GM18499 (cell line): ENCODE data around the gene RLN2.
A peak's percentile ranks its signal among the peaks of the same experiment; 100 is the strongest.
"Not testable (repeated sequence)": the region's sequence is repeated elsewhere in the genome, so short reads cannot be mapped to it uniquely, and the experiment has no call there.

Experiments used
- ATAC-seq: cut with Tn5 transposase; IDR thresholded peaks from one replicate; pipeline ENCODE4 v1.9.1; 2021; ENCODE audit warnings: moderate number of reproducible peaks; ENCODE audit not compliant: insufficient read depth, unreplicated experiment

The RLN2 gene

GRCh38 chr9:5303840-5304795 lies at the start of gene RLN2:
TSS of gene RLN2 (minus strand) at chr9:5304716. CDS start at chr9:5304580, 136 bp downstream.
- peak; percentile 85 for ATAC-seq

GRCh38 chr9:5354184-5354583 lies 49.7 kb upstream of the RLN2 start:
- no peak for ATAC-seq

- no peak for ATAC-seq
Measured at GRCh38 chr9:5352637-5353248, 48.2 kb upstream of the RLN2 start.

- peak; percentile 89 for ATAC-seq
Measured at GRCh38 chr9:5338992-5339981, 34.8 kb upstream of the RLN2 start, which contains the start of gene RLN1. TSS of gene RLN1 (minus strand) at chr9:5339876. CDS start at chr9:5339746, 130 bp downstream.

- no peak for ATAC-seq
Measured at GRCh38 chr9:5336688-5337087, 32.2 kb upstream of the RLN2 start.

GRCh38 chr9:5331276-5331675 lies 26.8 kb upstream of the RLN2 start:
- not testable (repeated sequence) for ATAC-seq

- ATAC-seq: no peak
Measured at GRCh38 chr9:5326893-5327548, 22.5 kb upstream of the RLN2 start.

GRCh38 chr9:5326187-5326586 lies 21.7 kb upstream of the RLN2 start:
- ATAC-seq: no peak

GRCh38 chr9:5321601-5322000 lies 17.1 kb upstream of the RLN2 start:
- ATAC-seq: not testable (repeated sequence)

- ATAC-seq: no peak
Measured at GRCh38 chr9:5321058-5321457, 16.5 kb upstream of the RLN2 start.

GRCh38 chr9:5316406-5316805 lies 11.9 kb upstream of the RLN2 start:
- ATAC-seq: not testable (repeated sequence)

GRCh38 chr9:5315187-5315923 lies 10.8 kb upstream of the RLN2 start:
- ATAC-seq: no peak

- no peak for ATAC-seq
Measured at GRCh38 chr9:5310851-5311250, 6.3 kb upstream of the RLN2 start.

- no peak for ATAC-seq
Measured at GRCh38 chr9:5305741-5306140, 1.2 kb upstream of the RLN2 start.

GRCh38 chr9:5301544-5301943 lies 3.0 kb downstream of the RLN2 start:
- no peak for ATAC-seq

GRCh38 chr9:5292141-5292540 lies 12.4 kb downstream of the RLN2 start:
- no peak for ATAC-seq

- ATAC-seq: no peak
Measured at GRCh38 chr9:5288591-5288990, 15.9 kb downstream of the RLN2 start.

GRCh38 chr9:5286262-5286661 lies 18.3 kb downstream of the RLN2 start:
- ATAC-seq: no peak

GRCh38 chr9:5278486-5278885 lies 26.0 kb downstream of the RLN2 start:
- ATAC-seq: no peak
